HG02588 (cell line): ENCODE results near the gene GNG4.
A peak's percentile ranks its signal among the peaks of the same experiment; 100 is the strongest.
"Not testable (repeated sequence)": the region's sequence is repeated elsewhere in the genome, so short reads cannot be mapped to it uniquely, and the experiment has no call there.

Experiments
- ATAC-seq: cut with Tn5 transposase; IDR thresholded peaks from one replicate; pipeline ENCODE4 v1.9.1; 2021; ENCODE audit warnings: mild to moderate bottlenecking, moderate library complexity; ENCODE audit not compliant: unreplicated experiment

The GNG4 gene

DNA sequence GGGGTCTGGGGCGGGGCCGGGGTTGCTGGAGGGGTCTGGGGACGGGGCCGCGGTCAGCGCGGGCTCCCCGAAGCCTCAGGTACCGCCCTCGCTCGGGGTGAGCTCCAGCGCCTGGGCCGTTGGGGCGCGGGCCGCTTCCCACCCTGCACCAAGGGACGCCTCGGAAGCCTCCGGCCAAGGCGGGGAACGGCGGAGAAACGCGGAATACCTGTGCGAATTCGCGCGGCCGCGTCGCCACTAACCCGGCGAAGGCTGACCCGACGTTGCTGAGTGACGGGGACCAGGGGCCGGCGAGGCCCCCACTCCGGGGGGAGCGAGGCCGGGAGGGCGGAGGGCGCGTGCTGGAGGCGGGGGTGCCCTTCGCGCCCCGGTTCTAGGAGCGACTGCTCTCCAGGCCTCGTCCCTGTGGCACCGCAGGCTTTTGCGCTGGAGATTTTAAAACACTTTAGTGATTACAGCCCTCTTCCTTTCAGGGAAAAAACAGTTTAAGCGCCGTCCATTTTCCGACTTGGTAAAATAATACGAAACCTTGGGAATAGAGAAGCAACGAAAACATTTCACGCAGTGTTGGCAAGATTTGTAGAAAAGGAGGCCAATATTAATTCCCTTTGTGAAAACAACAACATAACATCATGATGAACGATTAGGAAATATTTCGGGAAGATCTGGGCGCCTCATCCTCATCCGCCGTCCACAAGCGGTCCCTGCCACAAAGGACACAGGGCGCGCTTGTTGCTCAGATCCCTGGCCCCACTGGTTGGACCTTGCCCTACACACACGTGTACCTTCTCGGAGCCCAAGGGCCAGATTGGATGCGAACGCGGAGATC is 971 bp upstream of the GNG4 start:
- no peak for ATAC-seq

- ATAC-seq = peak; percentile 52
Measured at GRCh38 chr1:235648954-235649367, 623 bp downstream of the GNG4 start.

DNA sequence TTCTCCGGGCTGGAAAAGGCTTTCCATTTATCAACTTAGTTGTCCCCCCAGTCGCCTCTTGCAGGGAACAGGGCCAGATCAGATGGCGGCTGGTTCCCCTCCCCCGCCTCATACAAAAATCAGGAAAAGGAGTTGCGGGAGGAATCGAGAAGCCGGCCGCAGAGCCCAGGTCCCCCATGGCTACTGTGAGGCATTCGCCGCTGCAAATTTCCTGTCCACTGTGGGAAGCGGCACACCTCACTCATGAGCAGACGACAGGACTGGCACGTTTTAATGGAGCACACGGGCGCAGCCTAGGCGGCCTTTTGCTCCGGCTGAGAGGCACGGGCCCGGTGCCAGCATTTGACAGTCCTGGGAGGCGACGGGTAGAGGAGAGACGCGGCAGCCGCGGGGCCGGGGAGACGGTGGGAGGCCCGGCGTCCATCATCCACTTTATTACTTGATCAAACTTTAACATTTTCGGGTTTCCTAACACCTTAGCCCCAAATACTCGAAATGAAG is 1.1 kb downstream of the GNG4 start:
- no peak for ATAC-seq

DNA sequence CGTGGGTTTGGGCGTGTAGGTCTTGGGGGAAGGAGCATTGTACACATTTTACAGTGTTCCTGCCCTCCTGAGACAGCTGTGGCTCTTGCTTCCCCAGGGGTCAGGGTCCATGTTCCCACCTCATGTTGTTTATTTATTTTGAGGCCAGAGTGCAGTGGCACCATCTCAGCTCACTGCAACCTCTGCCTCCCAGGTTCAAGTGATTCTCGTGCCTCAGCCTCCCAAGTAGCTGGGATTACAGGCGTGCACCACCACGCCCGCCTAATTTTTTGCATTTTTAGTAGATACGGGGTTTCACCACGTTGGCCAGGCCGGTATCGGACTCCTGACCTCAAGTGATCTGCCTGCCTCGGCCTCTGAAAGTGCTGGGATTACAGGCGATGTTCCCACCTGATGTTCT is 2.0 kb downstream of the GNG4 start:
- not testable (repeated sequence) for ATAC-seq

GRCh38 chr1:235646463-235646862 is 3.1 kb downstream of the GNG4 start:
- no peak for ATAC-seq

DNA sequence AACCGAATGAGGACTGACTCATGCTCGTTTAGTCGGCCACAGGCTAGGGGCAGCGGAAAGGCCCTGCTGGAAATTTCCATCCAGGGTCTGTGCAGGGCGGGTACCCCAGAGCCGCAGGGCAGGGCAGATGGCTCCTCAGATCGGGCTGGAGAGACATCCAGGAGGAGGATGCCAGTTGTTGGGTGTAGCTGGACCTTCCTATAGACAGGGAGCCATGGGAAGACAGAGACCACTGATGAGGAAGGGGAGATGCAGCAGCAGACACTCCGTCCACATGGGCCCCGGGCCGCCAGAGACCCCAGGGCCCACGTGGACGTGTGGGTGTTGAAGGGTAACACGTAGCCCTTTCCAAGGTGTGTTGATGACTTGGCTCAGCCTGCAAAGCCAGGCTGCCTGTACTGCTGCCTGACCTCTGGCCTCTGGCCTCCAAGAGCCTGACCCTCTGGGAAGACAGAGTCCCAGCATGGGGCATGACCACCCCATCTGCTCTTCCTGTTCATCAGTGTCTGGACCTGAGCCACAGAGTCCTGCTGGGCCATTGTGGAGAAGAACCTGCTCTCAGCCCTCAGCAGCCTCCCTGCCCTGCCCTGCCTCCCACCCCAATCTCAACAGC is 4.8 kb downstream of the GNG4 start:
- ATAC-seq = no peak

- no peak for ATAC-seq
Measured at GRCh38 chr1:235643837-235644692, 5.5 kb downstream of the GNG4 start.

DNA sequence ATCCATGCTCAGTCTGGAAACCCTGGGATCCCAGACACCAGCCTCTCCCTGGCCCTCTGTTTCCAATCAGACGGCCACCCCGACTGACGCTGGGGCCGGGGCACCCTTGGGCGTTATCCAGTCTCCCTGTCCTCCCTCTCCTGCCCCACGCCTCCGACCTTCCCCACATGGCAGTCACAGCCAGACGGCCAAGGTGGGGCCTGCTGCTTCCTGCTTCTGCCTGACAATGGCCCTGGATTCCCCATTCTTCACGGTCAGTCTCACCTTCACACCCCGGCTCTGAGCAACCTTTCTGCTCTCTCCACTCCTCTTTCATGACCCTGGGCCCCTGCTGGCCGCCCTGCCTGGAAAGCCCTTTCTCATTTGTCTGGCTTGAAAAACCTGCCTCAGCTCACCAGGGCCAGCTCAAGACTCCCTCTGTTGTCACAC is 6.6 kb downstream of the GNG4 start:
- ATAC-seq = no peak

- ATAC-seq = no peak
Measured at GRCh38 chr1:235642011-235642942, 7.3 kb downstream of the GNG4 start.

DNA sequence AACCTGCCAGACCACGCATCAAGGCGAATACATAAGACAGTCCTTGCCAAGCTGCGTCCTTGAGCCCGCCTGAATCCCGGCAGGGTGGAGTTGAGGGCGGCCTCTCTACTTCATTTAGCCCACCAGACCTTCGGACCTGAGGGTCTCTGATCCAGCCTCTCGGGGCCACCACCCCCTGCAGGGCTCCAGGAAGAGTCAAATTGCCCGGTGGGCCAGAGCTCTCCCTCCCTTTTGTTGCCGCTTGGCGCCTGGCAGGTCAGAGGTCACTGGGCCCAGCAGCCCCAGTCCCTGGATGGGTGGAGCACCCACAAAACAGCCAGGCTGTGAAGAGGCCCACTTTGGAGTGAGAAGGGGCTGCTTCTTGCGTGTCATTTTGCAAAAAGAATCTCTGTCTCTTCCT is 9.0 kb downstream of the GNG4 start:
- no peak for ATAC-seq

DNA sequence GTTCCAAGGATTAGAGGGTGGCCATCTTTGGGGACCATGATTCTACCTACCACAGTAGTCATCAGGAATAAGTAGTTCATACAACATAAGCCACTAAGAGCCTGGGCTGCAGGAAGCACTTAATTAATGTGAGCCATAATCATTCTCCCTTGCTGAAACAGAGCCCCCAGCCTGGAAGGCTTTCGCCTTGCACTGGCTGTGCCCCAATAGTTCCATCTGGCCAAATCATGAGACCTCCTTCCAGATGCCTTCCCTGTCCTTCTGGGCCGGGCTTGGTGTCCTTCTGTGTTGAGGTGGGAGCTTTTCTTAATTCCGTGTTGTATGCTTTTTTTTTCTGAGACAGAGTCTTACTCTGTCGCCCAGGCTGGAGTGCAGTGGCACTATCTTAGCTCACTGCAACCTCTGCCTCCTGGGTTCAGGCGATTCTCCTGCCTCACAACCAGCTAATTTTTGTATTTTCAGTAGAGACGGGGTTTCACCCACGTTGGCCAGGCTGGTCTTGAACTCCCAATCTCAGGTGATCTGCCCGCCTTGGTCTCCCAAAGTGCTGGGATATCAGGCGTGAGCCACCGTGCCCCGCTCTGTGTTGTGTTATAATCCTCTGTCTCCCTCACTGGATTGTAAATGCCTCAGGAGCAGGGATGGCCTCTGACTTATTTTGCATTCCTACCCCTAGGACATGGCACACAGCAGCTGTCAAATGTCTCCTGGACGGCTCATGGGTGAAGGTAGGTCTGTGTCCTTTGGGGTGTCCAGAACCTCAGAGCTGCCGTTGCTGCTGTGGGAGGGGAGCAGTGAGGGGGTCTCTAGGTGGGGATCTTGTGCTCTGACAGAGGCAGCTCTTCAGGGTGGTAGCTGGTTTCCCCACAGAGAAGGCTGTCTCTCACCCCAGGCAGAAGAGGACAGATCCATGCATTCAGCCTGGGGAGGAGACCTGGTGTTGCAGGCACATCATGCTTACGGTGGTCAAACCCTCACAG is 10.1 kb downstream of the GNG4 start:
- no peak for ATAC-seq

- ATAC-seq = not testable (repeated sequence)
Measured at GRCh38 chr1:235638612-235639011, 11.0 kb downstream of the GNG4 start.

GRCh38 chr1:235637756-235638534 is 11.6 kb downstream of the GNG4 start:
- no peak for ATAC-seq

- ATAC-seq = no peak
Measured at GRCh38 chr1:235635938-235636662, 13.5 kb downstream of the GNG4 start.

GRCh38 chr1:235632506-235633401 is 16.8 kb downstream of the GNG4 start:
- ATAC-seq = peak; percentile 71

GRCh38 chr1:235631816-235632215 is 17.8 kb downstream of the GNG4 start:
- no peak for ATAC-seq
